Smooth muscle cell (in vitro differentiated cells): Measurements from ENCODE around the gene HOXA6. TPM values are rescaled to one million over a fixed set of nuclear protein-coding genes. Genes with fewer than 3 reads are reported as not detected.
A peak's percentile ranks its signal among the peaks of the same experiment; 100 is the strongest.

Experiments
- DNase-seq: peaks from one replicate; lab custom pipeline; 2025; ENCODE audit not compliant: unreplicated experiment; lab: John Stamatoyannopoulos, UW
- H2AFZ ChIP-seq: fragments of 200-600 bp; sonication (generic); 2 replicates; pipeline ENCODE4 v1.6.0; 2016; ENCODE audit warnings: antibody characterized with exemption, low read depth, mild to moderate bottlenecking
- H3F3A ChIP-seq: fragments of 200-600 bp; sonication (generic); 2 replicates; pipeline ENCODE4 v1.6.0; 2017; ENCODE audit warnings: antibody characterized with exemption, low read depth
- H3K27ac ChIP-seq: fragments of 200-600 bp; sonication (generic); 2 replicates; pipeline ENCODE4 v1.5.1; 2016; ENCODE audit warnings: low read depth, mild to moderate bottlenecking
- H3K27me3 ChIP-seq: fragments of 200-600 bp; sonication (generic); 2 replicates; pipeline ENCODE4 v1.6.1; 2016; ENCODE audit warnings: low read depth, mild to moderate bottlenecking
- H3K36me3 ChIP-seq: fragments of 200-600 bp; sonication (generic); 2 replicates; pipeline ENCODE4 v1.5.1; 2016; ENCODE audit warnings: low read depth
- H3K4me1 ChIP-seq: fragments of 200-600 bp; sonication (generic); 2 replicates; pipeline ENCODE4 v1.5.1; 2016; ENCODE audit warnings: low read depth
- H3K4me2 ChIP-seq: fragments of 200-600 bp; sonication (generic); 2 replicates; pipeline ENCODE4 v1.6.0; 2016; ENCODE audit warnings: mild to moderate bottlenecking
- H3K4me3 ChIP-seq: fragments of 200-600 bp; sonication (generic); 2 replicates; pipeline ENCODE4 v1.5.1; 2016; ENCODE audit warnings: mild to moderate bottlenecking
- H3K79me2 ChIP-seq: fragments of 200-600 bp; sonication (generic); 2 replicates; pipeline ENCODE4 v1.6.0; 2016; ENCODE audit warnings: low read depth, mild to moderate bottlenecking
- H3K9ac ChIP-seq: fragments of 200-600 bp; sonication (generic); 2 replicates; pipeline ENCODE4 v1.6.0; 2016; ENCODE audit warnings: low read depth
- H3K9me3 ChIP-seq: fragments of 200-600 bp; sonication (generic); replicated peaks from 2 replicates; pipeline ENCODE4 v1.5.1; 2016; ENCODE audit warnings: low read depth
- H4K20me1 ChIP-seq: fragments of 200-600 bp; sonication (generic); 2 replicates; pipeline ENCODE4 v1.6.0; 2016; ENCODE audit warnings: low read depth
- CTCF ChIP-seq: fragments of 200-600 bp; sonication (generic); IDR thresholded peaks from 2 replicates; pipeline ENCODE4 v1.5.1; 2017; ENCODE audit warnings: borderline replicate concordance, mild to moderate bottlenecking, antibody characterized with exemption; ENCODE audit not compliant: insufficient read depth, poor library complexity, severe bottlenecking
- WGBS: methylation state at CpG from one replicate; pipeline ENCODE4 v1.1.7; 2016; ENCODE audit warnings: low lambda C conversion rate; 5-methylcytosine and 5-hydroxymethylcytosine counted together
- polyA plus RNA-seq: library from polyadenylated mRNA; unstranded; fragments of >200 nt; fragmentation: Nextera tagmentation; extraction: Ambion mirVana; gene quantifications from 2 replicates; pipeline ENCODE4 v1.2.1, GENCODE V29; 2016
- total RNA-seq: library from RNA; depleted of rRNA; stranded (reverse); fragments of >200 nt; gene quantifications from 2 replicates; pipeline ENCODE4 v1.2.3, GENCODE V29; 2014

The HOXA6 gene
- total and polyA plus RNA-seq, 2 experiments from 2014 or later = 0.56 to 0.58 TPM

GRCh38 chr7:27151931-27152815, 4.6 kb upstream of the HOXA6 start, which contains the start of gene HOXA3:
Gene HOXA3 (minus strand): TSS chr7:27152583. CDS start chr7:27110640, 41,943 bp downstream.
- H3K4me1 ChIP-seq = no peaks in the 10 kb centered on the region
- no peak for DNase-seq
- no peaks in the 10 kb centered on the region for H3K79me2 ChIP-seq
- no peak within 1 kb of the TSS for H3K9ac ChIP-seq
- no peaks in the 10 kb centered on the region for H3F3A ChIP-seq
- TF ChIP-seq CTCF = no peak
- peak within 1 kb of the TSS; percentile 43 for H3K4me3 ChIP-seq
- H3K36me3 ChIP-seq = no peaks in the 10 kb centered on the region
- no peaks in the 10 kb centered on the region for H3K9me3 ChIP-seq
- peak within 1 kb of the TSS; percentile 7 for H2AFZ ChIP-seq
- peak within 1 kb of the TSS; percentile 82 for H3K4me2 ChIP-seq
- H3K27ac ChIP-seq = no peak within 1 kb of the TSS
- 20% methylated on average over 49 of the region's 53 CpGs for WGBS
- H3K27me3 ChIP-seq = peaks cover 99% of the 10 kb centered on the region
- H4K20me1 ChIP-seq = no peaks in the 10 kb centered on the region

GRCh38 chr7:27151341-27151930, 3.9 kb upstream of the HOXA6 start:
- H3K79me2 ChIP-seq = no peaks in the 10 kb centered on the region
- no peak for DNase-seq

GRCh38 chr7:27150568-27151340, 3.2 kb upstream of the HOXA6 start:
- no peak for DNase-seq
- H3K4me2 ChIP-seq = peak overlapping the region; percentile 82
- WGBS = 3% methylated on average over 58 of the region's 58 CpGs
- H3K79me2 ChIP-seq = no peaks in the 10 kb centered on the region
- H3K9ac ChIP-seq = no peak overlapping the region
- peak overlapping the region; percentile 43 for H3K4me3 ChIP-seq
- peak overlapping the region; percentile 72 for H2AFZ ChIP-seq
- no peaks in the 10 kb centered on the region for H4K20me1 ChIP-seq
- H3K9me3 ChIP-seq = no peaks in the 10 kb centered on the region
- no peaks in the 10 kb centered on the region for H3K36me3 ChIP-seq
- peaks cover 99% of the 10 kb centered on the region for H3K27me3 ChIP-seq
- no peaks in the 10 kb centered on the region for H3K4me1 ChIP-seq
- peak; percentile 73 for TF ChIP-seq CTCF
- H3F3A ChIP-seq = no peaks in the 10 kb centered on the region
- no peak overlapping the region for H3K27ac ChIP-seq

More at GRCh38 chr7:27151341-27151930, 3.9 kb upstream of the HOXA6 start:
- H3K9me3 ChIP-seq = no peaks in the 10 kb centered on the region
- peak overlapping the region; percentile 43 for H3K4me3 ChIP-seq
- H3K9ac ChIP-seq = no peak overlapping the region
- peak overlapping the region; percentile 82 for H3K4me2 ChIP-seq
- no peaks in the 10 kb centered on the region for H4K20me1 ChIP-seq
- H3K27me3 ChIP-seq = peaks cover 99% of the 10 kb centered on the region
- no peak overlapping the region for H3K27ac ChIP-seq
- 15% methylated on average over 27 of the region's 27 CpGs for WGBS
- H3K36me3 ChIP-seq = no peaks in the 10 kb centered on the region
- H2AFZ ChIP-seq = peak overlapping the region; percentile 72
- no peaks in the 10 kb centered on the region for H3F3A ChIP-seq
- no peaks in the 10 kb centered on the region for H3K4me1 ChIP-seq
- no peak for TF ChIP-seq CTCF
